C4-2B (cell line): ENCODE measurements around the gene MAN2B1.
"Not testable (repeated sequence)": the region's sequence is repeated elsewhere in the genome, so short reads cannot be mapped to it uniquely, and the experiment has no call there.

Experiments used
- H3K27ac ChIP-seq: fragments of 450-650 bp; 2 replicates; pipeline ENCODE4 v1.5.1; 2017
- ZFX ChIP-seq: fragments of 450-650 bp; IDR thresholded peaks from 2 replicates; pipeline ENCODE4 v1.6.1; 2017
- TF ChIP-seq, protein P1 (sequence below): fragments of 450-650 bp; conservative IDR thresholded peaks from 2 replicates; pipeline ENCODE4 v1.5.1; 2017; ENCODE audit warnings: mild to moderate bottlenecking

Gene MAN2B1

DNA sequence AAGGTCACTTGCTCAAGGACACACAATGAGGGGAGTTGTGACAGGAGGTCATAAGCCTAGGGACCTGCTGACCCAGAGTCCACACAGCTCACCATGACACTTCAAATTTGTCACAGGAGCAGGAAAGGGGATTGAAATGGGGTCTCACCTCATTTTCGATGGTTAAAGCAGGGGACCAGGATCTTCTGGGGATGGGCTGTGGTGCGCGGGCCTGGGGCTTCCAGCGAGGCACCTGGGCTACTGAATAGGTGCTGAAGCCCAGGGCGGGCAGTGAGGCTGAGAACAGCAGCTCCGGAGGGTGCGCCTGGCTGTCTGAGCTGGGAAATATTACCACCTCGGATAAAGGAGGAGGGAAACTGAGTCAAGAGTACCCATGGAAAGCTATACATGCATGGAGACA is 11.0 kb downstream of the MAN2B1 start:
- TF ChIP-seq, protein P1, sequence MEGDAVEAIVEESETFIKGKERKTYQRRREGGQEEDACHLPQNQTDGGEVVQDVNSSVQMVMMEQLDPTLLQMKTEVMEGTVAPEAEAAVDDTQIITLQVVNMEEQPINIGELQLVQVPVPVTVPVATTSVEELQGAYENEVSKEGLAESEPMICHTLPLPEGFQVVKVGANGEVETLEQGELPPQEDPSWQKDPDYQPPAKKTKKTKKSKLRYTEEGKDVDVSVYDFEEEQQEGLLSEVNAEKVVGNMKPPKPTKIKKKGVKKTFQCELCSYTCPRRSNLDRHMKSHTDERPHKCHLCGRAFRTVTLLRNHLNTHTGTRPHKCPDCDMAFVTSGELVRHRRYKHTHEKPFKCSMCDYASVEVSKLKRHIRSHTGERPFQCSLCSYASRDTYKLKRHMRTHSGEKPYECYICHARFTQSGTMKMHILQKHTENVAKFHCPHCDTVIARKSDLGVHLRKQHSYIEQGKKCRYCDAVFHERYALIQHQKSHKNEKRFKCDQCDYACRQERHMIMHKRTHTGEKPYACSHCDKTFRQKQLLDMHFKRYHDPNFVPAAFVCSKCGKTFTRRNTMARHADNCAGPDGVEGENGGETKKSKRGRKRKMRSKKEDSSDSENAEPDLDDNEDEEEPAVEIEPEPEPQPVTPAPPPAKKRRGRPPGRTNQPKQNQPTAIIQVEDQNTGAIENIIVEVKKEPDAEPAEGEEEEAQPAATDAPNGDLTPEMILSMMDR, result no peak
- no peak for TF ChIP-seq ZFX
- H3K27ac ChIP-seq, result no peak overlapping the region

DNA sequence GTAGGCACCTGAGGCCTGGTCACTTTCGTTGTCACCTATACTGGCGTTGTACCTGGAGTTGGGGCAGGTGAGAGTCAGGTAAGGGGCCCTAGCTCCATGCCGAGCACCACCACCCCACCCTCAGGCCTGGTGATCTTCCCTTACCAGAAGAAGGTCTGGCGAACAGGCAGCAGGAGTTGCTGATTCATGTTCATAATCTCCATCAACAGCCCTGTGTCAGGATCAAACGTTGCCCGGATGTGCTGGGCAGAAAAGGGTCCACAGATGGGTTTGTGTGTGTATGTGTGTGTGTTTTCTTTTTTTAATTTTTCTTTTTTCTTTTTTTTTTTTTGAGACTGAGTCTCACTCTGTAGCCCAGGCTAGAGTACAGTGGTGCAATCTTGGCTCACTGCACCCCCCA is 14.3 kb downstream of the MAN2B1 start:
- no peak for TF ChIP-seq ZFX
- TF ChIP-seq, protein P1, result no peak
- no peak overlapping the region for H3K27ac ChIP-seq

- no peak overlapping the region for H3K27ac ChIP-seq
- no peak for TF ChIP-seq ZFX
- TF ChIP-seq, protein P1, result no peak
These were observed 16.6 kb downstream of the MAN2B1 start for GRCh38 chr19:12649941-12650340.

GRCh38 chr19:12648088-12648487 is 18.5 kb downstream of the MAN2B1 start:
- TF ChIP-seq, protein P1, result no peak
- TF ChIP-seq ZFX, result no peak

DNA sequence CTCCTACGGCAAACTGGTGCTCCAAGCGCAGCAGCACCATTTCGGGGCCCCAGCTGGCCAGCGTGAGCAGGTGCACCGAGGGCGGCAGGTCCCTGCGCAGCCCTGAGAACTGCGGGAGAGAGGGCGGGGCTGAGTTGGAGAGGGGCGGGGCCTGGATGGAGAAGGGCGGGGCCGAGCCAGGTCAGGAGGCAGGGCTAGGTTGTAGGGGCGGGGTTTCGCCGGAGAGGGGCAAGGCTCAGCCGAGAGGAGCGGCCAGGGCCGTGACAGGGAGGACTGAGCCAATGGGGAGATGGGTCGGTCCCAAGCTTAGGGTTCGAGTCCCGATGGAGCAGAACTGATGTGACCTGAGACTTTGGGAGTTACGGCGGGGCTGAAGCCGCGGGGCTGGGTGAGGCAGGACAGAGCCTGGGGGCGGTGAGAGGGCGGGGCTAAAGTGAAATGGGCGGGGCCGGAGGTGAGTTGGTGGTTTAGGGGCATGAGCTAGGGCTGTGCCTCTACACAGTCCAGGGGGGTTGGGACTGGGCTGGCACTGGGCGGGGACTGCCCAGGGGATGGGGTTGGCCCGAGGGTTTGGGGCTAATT is 19.0 kb downstream of the MAN2B1 start:
- no peak for TF ChIP-seq ZFX
- TF ChIP-seq, protein P1, result no peak
- no peak overlapping the region for H3K27ac ChIP-seq

More at GRCh38 chr19:12648088-12648487, 18.5 kb downstream of the MAN2B1 start:
- no peak overlapping the region for H3K27ac ChIP-seq

DNA sequence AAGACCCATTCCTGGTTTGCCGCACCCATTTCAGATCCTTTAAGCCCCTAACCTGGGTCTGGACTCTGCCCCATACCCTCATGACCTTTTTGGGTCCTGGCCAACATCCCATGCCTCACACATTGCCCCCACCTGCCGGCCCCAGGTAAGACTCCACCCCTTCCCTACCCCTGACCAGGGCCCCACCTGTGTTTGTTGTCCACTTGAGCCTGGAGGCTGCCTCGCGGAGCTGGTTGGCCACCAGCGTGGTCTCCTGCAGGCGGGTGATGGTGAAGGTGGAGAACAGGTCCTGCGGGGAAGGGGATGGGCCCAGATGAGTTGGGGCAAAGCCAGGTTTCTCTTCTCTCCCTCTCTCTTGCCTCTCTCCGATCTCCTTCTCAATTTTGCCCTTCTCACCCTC is 19.5 kb downstream of the MAN2B1 start:
- no peak overlapping the region for H3K27ac ChIP-seq
- TF ChIP-seq ZFX, result no peak
- TF ChIP-seq, protein P1, result no peak

DNA sequence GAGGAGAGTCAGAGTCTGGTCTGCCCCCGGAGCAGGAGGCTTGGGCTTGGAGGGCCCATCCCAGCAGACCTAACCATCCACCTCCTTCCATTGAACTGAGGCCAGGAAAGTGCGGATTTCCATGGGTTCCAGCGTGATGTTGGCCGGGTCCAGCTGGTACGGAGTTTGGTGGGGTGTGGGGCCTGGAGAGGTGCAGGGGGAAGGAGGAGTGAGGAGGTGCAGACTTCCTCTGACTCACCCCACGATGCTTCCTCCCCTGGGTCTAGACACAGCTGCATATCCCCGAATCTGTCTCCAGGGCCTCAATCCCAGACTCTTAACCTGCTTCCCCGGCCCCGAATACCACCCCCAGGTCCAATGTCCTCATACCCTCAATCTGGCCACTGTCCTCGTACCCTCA is 20.0 kb downstream of the MAN2B1 start:
- H3K27ac ChIP-seq, result no peak overlapping the region

DNA sequence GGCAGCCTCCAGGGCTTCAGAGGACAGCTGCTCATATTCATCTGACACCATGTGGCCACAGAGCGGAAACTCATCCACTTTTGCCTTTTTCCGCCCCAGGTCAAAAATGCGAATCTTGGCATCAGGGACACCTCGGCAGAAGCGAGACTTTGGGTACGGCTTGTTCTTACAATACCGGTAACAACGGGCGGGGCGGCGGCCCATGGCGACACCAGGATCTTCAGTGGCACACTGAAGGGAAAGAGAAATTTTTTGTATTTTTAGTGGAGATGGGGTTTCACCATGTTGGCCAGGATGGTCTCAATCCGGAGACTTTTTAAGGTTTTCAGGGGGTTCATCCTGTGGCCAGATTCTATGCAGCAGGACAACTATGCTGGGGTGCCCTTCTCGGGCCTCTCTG is 22.8 kb downstream of the MAN2B1 start:
- not testable (repeated sequence) for H3K27ac ChIP-seq

More for the DNA sequence above, 20.0 kb downstream of the MAN2B1 start:
- no peak for TF ChIP-seq ZFX
- TF ChIP-seq, protein P1, result no peak
